Bronchial epithelial cell (primary cell): Measurements from ENCODE around the gene UXS1. TPM values are rescaled to one million over a fixed set of nuclear protein-coding genes. Genes with fewer than 3 reads are reported as not detected.

Source experiments
- DNase-seq: peaks from one replicate; pipeline ENCODE4 v3.0.0-alpha.2; 2010; ENCODE audit warnings: low read depth
- FAIRE-seq: peaks from 2 replicates; lab custom pipeline; 2011; peaks lifted over from hg19 to GRCh38; lab: Jason Lieb, UNC
- H3K27me3 ChIP-seq: 2 replicates; pipeline ENCODE4 v1.5.1; 2011; ENCODE audit warnings: low read length; ENCODE audit not compliant: control insufficient read depth, insufficient read depth
- H3K36me3 ChIP-seq: 2 replicates; pipeline ENCODE4 v1.5.1; 2011; ENCODE audit warnings: low read length; ENCODE audit not compliant: control insufficient read depth, insufficient read depth
- H3K4me3 ChIP-seq: 2 replicates; pipeline ENCODE4 v1.5.1; 2011; ENCODE audit warnings: mild to moderate bottlenecking, low read depth, low read length, control low read depth
- total RNA-seq: library from RNA; depleted of rRNA; stranded (reverse); fragments of >200 nt; gene quantifications from 2 replicates; pipeline ENCODE4 v1.2.1, GENCODE V29; 2014
- TF ChIP-seq, protein P1 (sequence below): IDR thresholded peaks from 2 replicates; pipeline ENCODE4 v1.5.1; 2011; ENCODE audit warnings: mild to moderate bottlenecking, moderate library complexity, low read length, control low read depth, inconsistent platforms; ENCODE audit not compliant: insufficient read depth, severe bottlenecking

UXS1 gene
- total RNA-seq, 1 donor from 2014 or later = 41.6 TPM

DNA sequence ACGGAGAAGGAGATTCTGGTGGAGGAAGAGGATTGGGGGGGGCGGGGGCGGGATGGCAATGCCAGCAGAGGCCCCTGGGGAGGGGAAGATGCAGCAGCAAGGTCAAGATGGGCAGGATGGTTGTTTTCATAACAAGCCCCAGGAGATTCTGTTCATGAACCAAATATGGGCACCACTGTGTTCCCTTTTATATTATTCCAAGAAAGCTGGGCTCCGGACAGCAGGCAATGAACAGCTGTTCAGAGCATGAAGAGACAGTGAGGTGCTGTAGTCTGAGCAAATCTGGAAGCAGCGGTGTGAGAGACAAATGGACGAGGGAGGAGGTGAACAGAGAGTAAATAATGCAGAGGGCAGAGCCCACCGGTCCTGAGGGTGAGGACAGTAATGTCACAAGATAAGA, 20.0 kb downstream of the UXS1 start:
- peaks cover 4% of the 10 kb centered on the region for H3K36me3 ChIP-seq
- DNase-seq (no peak), FAIRE-seq (no peak)
- TF ChIP-seq, protein P1, sequence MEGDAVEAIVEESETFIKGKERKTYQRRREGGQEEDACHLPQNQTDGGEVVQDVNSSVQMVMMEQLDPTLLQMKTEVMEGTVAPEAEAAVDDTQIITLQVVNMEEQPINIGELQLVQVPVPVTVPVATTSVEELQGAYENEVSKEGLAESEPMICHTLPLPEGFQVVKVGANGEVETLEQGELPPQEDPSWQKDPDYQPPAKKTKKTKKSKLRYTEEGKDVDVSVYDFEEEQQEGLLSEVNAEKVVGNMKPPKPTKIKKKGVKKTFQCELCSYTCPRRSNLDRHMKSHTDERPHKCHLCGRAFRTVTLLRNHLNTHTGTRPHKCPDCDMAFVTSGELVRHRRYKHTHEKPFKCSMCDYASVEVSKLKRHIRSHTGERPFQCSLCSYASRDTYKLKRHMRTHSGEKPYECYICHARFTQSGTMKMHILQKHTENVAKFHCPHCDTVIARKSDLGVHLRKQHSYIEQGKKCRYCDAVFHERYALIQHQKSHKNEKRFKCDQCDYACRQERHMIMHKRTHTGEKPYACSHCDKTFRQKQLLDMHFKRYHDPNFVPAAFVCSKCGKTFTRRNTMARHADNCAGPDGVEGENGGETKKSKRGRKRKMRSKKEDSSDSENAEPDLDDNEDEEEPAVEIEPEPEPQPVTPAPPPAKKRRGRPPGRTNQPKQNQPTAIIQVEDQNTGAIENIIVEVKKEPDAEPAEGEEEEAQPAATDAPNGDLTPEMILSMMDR = no peak
- no peaks in the 10 kb centered on the region for H3K27me3 ChIP-seq
- no peak overlapping the region for H3K4me3 ChIP-seq

- Histone ChIP-seq H3K4me3 (no peak overlapping the region), H3K36me3 (peaks cover 4% of the 10 kb centered on the region), H3K27me3 (no peaks in the 10 kb centered on the region)
- DNase-seq = no peak
- TF ChIP-seq, protein P1 = no peak
- FAIRE-seq = no peak
Measured at GRCh38 chr2:106172649-106173048, 21.5 kb downstream of the UXS1 start.

DNA sequence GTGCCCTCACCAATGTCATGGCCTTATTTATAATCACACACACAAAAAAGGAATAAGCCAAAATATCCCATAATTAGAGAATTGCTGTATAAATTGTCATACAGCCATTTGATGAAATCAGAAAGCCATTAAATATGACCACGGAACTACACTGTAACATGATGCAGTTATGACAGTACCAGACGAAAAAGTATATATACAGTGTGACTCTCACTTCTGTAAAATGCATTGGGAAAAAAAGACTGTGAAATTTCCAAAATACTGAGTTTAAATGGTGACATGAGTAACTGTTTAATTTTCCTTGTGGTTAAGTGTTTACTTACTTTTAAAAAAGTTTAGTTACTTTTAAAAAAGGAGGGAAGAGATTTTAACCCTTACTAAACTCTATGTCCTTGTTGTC, 25.4 kb downstream of the UXS1 start:
- H3K27me3 ChIP-seq = no peaks in the 10 kb centered on the region
- H3K36me3 ChIP-seq = peaks cover 1% of the 10 kb centered on the region
- DNase-seq = no peak
- H3K4me3 ChIP-seq = no peak overlapping the region
- no peak for FAIRE-seq
- TF ChIP-seq, protein P1 = no peak

- H3K36me3 ChIP-seq = peaks cover 1% of the 10 kb centered on the region
- DNase-seq (no peak), FAIRE-seq (no peak)
Measured at GRCh38 chr2:106167067-106167466, 27.0 kb downstream of the UXS1 start.

DNA sequence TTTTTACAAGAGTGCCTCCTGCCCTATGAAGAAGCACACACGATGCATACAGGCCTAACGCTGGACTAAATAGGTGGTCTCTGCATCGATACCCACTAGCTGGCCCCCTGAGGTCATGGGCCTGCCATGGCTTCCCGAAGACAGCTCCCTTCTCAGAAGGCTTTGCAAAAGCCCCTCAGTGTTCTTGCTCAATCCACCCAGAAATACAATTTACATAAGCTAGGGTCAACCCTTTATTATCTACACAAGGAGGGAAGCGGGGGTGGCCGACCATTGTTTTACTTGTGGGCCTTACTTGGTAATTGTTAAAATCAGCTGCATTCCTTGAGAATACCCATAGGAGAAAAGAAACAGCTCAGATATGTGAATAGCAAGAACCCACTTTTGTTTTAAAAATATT, 28.5 kb downstream of the UXS1 start:
- no peak for FAIRE-seq
- peaks cover 3% of the 10 kb centered on the region for H3K36me3 ChIP-seq
- TF ChIP-seq, protein P1 = no peak
- H3K4me3 ChIP-seq = no peak overlapping the region
- no peak for DNase-seq
- no peaks in the 10 kb centered on the region for H3K27me3 ChIP-seq

More at GRCh38 chr2:106167067-106167466, 27.0 kb downstream of the UXS1 start:
- TF ChIP-seq, protein P1 = no peak
- H3K27me3 ChIP-seq = no peaks in the 10 kb centered on the region
- H3K4me3 ChIP-seq = no peak overlapping the region

- FAIRE-seq (no peak), DNase-seq (no peak)
- TF ChIP-seq, protein P1 = no peak
- Histone ChIP-seq H3K36me3 (peaks cover 4% of the 10 kb centered on the region), H3K4me3 (no peak overlapping the region), H3K27me3 (no peaks in the 10 kb centered on the region)
Measured at GRCh38 chr2:106165029-106165428, 29.1 kb downstream of the UXS1 start.
